ENCODE results near the gene PARVB.

PARVB gene

GRCh38 chr22:44188986-44189630, 165.0 kb downstream of the PARVB start:
- DNase-seq = no peak

- no peak for DNase-seq
Measured at GRCh38 chr22:44190381-44190976, 166.4 kb downstream of the PARVB start.

GRCh38 chr22:44191036-44191454, 166.9 kb downstream of the PARVB start:
- peak in 1 of 2 donors; percentile 43 for DNase-seq

DNA sequence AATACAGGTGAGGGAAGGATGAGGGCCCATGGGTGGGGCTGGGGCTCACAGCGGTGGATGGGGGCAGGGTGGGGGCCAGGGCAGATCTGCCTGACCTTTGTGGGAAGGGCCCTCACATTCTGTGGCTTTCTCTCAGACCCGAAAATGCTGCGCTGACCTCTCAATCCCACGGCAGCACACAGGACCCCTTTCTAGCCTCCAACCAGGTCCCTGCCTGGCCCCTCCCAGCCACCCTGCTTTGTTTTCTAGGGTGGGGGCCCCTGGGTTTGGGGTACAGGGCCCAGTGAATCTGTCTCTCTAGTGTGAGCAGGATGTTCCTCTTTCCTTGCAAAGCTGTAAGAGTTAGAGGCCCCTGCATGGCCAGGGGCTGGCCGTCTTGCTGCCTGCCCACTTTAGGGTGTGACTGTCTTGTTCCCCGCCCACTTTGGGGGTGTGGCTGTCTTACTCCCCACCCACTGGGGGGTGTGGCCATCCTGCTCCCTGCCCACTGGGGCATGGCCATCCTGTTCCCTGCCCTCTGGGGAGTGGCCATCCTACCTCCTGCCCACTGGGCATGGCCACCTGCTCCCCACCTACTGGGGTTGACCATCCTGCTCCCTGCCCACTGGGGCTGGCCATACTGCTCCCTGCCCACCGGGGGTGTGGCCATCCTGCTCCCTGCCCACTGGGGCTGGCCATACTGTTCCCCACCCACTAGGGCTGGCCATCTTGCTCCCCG, 168.2 kb downstream of the PARVB start:
- DNase-seq = peak; percentile 37 to 67

- no peak for DNase-seq
Measured at GRCh38 chr22:44192816-44193534, 168.9 kb downstream of the PARVB start.

DNA sequence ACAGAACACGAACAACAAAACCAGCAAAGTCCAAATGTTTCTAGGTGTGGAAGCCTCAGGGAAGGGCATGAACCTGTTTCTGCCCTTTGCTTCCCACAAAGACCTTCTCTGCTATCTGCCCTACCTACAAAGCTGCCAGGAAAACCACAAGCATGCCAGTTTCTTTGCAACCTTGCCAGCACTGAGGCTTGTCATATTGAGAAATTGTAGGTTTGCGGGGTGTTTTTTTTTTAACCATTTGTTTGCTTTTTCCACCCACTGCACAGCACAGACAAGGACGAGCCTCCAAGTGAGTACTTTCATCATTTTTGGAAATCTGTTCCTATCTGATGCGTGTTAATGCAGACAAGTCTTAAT, 169.4 kb downstream of the PARVB start:
- no peak for DNase-seq

DNA sequence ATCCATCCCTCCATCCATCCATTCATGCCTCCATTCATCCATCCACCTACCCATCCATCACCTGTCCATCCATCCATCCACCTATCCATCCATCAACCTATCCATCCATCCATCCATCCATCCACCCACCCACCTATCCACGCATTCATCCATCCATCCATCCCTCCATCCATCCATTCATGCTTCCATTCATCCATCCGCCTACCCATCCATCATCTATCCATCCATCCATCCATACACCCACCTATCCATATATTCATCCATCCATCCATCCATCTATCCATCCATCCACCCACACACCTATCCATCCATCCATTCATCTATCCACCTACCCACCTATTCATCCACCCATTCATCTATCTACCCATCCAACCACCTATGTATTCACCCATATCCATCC, 170.5 kb downstream of the PARVB start:
- DNase-seq = no peak

DNA sequence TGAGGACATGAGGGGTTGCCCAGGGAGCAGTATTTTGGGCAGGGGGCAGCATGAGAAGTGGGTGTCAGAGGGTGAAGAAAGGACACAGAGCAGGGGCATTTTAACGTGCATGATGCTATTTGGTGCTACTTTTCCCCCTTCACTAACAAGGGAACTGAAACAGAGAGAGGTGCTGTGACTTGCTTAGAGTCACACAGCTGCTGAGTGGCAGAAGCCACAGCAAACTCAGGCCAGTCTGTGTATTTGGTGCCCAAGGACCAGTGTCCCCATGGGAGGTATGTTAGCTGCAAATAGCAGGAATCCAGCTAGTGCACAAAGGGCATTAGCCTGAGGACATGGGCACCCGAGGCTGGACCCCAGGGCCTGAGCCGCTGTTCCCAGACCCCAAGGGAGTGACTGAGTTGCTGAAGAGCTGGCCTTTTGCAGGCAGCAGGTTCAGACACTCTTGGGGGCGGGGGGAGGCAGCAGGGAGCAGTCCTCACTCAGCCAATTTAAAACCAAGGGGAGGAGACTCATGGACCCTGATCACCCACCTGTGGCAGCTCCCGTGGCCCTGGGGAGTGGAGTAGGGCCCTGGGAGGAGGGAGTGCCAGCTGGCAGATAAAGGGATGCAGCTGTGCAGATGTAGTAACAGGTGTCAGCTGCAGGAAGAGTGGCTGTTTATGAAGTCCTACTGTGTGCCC, 171.2 kb downstream of the PARVB start:
- no peak for DNase-seq

DNA sequence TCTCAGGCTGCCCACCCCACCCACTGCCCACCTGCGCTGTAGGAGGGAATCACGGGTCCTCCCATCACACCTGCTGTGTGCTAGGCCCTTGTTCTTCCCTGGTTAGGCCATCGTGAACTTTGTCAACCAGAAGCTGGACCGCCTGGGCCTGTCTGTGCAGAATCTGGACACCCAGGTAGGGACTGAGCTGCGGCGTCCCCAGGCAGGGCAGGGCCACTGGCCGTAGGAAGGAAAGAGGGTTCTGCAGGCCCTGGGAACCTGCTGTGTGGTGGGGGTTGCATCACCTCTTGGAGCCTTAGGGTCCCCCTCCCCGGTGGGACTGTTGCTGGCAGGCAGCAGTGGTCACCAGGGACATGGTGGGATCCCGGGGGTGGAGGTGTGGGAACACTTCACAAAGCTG, 172.1 kb downstream of the PARVB start:
- DNase-seq = no peak

- no peak for DNase-seq
Measured at GRCh38 chr22:44196731-44197131, 172.6 kb downstream of the PARVB start.

DNA sequence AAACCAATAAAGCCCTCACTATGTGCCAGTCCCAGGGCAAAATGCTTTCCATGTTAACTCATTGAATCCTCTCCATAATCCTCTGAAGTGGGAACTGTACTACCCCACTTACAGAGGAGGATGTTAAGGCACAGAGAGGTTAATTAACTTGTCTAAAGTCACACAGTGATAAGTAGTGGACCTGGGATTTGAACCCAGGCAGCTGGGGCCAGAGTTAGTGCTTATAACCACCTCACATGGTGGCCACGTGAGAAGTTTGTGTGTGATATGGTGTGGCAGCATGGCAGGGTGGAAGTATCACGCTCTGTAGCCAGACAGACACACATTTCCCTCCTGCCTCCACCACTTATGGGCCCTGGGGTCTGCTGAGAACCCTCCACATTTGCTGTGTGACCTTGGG, 173.2 kb downstream of the PARVB start:
- DNase-seq = no peak

DNA sequence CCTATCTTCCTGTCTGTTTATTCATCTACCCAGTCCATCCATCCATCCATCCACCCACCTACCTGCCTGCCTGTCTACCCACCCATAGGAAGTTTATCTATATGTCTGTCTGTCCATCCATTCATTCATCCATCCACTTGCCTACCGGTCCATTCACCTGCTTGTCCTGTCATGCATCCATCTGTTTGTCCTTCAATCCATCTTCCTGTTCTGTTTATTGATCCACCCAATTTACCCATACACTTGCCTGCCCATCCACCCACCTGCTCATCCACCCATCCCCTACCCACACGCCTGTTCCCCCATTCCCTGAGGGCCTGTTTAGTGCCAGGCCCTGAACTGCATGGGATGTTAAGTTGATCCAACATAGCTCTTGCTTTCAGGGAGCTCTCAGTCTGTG, 175.1 kb downstream of the PARVB start:
- DNase-seq = no peak

- DNase-seq = no peak
Measured at GRCh38 chr22:44199866-44200265, 175.8 kb downstream of the PARVB start.

DNA sequence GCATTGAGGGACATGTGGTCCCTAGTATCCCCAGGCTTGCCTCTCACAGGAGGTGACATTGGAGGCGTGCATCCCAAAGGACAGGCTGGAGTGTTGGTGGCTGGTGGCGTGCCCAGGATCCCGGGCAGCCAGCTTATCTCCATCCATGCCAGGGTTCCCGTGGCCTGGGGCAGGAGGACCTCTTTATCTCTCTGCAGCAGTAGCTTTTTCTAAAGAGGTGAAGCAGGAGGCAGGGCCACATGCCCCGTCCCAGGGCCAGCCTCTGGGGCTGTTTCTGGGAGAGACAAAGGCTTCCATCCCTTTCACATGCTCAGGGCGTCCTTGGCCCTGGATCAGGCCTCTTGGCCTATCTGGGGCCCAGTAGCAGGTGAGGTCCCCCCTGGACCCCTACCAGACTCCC, 176.3 kb downstream of the PARVB start:
- no peak for DNase-seq

DNA sequence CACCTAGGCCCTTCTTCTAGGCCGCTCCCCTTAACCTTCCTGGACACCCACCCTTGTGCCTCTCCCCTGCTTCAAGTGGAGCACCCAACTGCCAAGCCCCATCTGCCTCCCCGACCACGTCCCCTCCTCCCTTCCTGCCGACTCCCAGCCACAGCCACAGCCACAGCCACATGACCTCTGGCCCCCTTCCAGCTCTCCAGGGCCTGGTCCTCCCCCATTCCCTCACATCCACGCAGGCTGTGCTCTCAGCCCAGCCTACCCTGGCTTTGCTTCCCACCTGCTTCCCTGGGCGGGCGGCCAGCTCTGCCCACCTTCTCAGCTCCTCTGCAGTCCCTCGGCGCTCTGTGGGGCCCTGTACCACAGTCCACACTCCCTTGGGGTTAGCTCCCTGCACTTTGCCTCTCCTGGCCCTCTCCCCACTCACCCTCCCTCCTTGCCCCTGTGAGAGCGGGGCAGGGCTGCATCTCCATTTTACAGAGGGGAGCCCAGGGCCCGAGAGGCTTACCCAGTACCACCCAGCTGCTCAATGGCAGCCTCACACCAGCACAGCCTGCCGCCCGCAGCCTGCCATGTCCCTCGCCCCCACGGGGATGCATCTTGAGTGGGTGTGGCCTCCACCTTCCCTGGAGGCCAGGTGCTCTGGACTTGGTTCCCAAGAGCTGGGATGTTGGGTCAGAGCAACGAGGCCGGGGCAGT, 176.9 kb downstream of the PARVB start:
- no peak for DNase-seq

DNA sequence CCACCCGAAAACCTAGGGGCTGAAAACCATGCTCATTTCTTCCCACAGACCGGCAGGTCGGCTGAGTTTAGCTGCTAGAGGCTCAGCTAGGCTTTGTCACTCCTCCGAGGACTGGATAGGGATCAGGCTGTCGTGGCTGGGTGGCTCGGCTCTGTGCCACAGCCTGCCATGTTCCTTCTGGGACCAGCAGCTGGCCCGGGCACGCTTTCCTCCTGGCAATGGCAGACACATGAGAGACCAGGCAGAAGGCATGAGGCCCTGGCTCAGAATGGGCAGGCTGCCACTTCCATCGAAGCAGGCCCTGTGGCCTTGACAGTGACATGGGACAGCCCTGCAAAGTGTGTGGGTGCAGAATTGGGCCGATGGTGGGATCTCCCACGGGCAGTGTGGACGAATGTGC, 177.6 kb downstream of the PARVB start:
- no peak for DNase-seq

- DNase-seq = no peak
Measured at GRCh38 chr22:44202261-44202789, 178.2 kb downstream of the PARVB start.

GRCh38 chr22:44203203-44203602, 179.1 kb downstream of the PARVB start:
- DNase-seq = no peak

- DNase-seq = no peak
Measured at GRCh38 chr22:44204739-44205515, 180.8 kb downstream of the PARVB start.

- DNase-seq = no peak
Measured at GRCh38 chr22:44205516-44206329, 181.6 kb downstream of the PARVB start.

DNA sequence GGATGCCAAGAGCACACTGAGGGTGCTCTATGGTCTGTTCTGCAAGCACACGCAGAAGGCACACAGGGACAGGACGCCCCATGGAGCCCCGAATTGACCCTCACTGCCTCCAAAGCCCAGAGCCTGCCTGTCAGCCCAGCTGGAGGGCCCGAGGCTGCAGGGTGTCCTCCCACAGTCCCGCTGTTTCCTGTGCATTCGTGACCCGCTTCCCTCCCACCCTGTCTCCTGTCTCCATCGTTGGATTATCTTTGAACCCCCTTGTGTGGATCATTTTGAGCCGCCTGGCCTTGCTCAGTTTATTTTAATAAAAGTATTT, 182.2 kb downstream of the PARVB start:
- DNase-seq = no peak

Data from CD4-positive, alpha-beta T cell treated with Interleukin-1 beta for 1 hour (primary cell).